OCI-LY7 (cell line): ENCODE data around the gene BLOC1S6. TPM values are rescaled to one million over a fixed set of nuclear protein-coding genes. Genes with fewer than 3 reads are reported as not detected.

Experiments
- BruUV-seq: library from RNA; stranded (reverse); fragments of 400-500 nt; replicated peaks from 2 replicates; lab custom pipeline; 2021; lab: Mats Ljungman, UMichigan
- CTCF ChIA-PET: fragments of 300-600 bp; sonication (Branson Sonifier 250); formaldehyde crosslinking; loops from one replicate; lab custom pipeline; 2022; ENCODE audit warnings: antibody characterized with exemption; ENCODE audit not compliant: unreplicated experiment; lab: Charles Lee
- POLR2A ChIA-PET: fragments of 300-600 bp; sonication (Branson Sonifier 250); formaldehyde crosslinking; loops from one replicate; lab custom pipeline; 2022; ENCODE audit warnings: antibody characterized with exemption; lab: Charles Lee
- DNase-seq: peaks from one replicate; pipeline ENCODE4 v3.0.0-alpha.2; 2015; ENCODE audit warnings: low spot score
- H2AFZ ChIP-seq: fragments of 200-600 bp; sonication (generic), shearing (Covaris generic); 2 replicates; pipeline ENCODE4 v1.6.1; 2014; ENCODE audit warnings: mild to moderate bottlenecking, antibody characterized with exemption, low read length, moderate library complexity
- H3K27ac ChIP-seq: fragments of 200-600 bp; sonication (generic); 2 replicates; pipeline ENCODE4 v1.5.1; 2014; ENCODE audit warnings: mixed run types, low read depth, mild to moderate bottlenecking, moderate library complexity, low read length, inconsistent platforms; ENCODE audit not compliant: poor library complexity, severe bottlenecking
- H3K36me3 ChIP-seq: fragments of 200-600 bp; sonication (generic); 2 replicates; pipeline ENCODE4 v1.6.1; 2014; ENCODE audit warnings: mild to moderate bottlenecking, antibody characterized with exemption, low read length, moderate library complexity, mixed read lengths; ENCODE audit not compliant: insufficient read depth
- H3K4me1 ChIP-seq: fragments of 200-600 bp; sonication (generic); 2 replicates; pipeline ENCODE4 v1.5.1; 2014; ENCODE audit warnings: mild to moderate bottlenecking, low read length; ENCODE audit not compliant: insufficient read depth, poor library complexity, severe bottlenecking
- H3K4me2 ChIP-seq: fragments of 200-600 bp; sonication (generic); 2 replicates; pipeline ENCODE4 v1.6.1; 2014; ENCODE audit warnings: mild to moderate bottlenecking, low read length
- H3K4me3 ChIP-seq: fragments of 200-600 bp; sonication (generic); 2 replicates; pipeline ENCODE4 v1.5.1; 2014; ENCODE audit warnings: mild to moderate bottlenecking, low read depth, low read length; ENCODE audit not compliant: poor library complexity, severe bottlenecking
- H3K79me2 ChIP-seq: fragments of 200-600 bp; sonication (generic); 2 replicates; pipeline ENCODE4 v1.6.1; 2016; ENCODE audit warnings: low read depth, mild to moderate bottlenecking, low read length, moderate library complexity, mixed read lengths; ENCODE audit not compliant: insufficient read depth
- H3K9me2 ChIP-seq: fragments of 200-600 bp; sonication (generic); 2 replicates; pipeline ENCODE4 v1.6.1; 2016; ENCODE audit warnings: mild to moderate bottlenecking, low read length, mixed read lengths; ENCODE audit not compliant: insufficient read depth
- H3K9me3 ChIP-seq: fragments of 200-600 bp; sonication (generic); 2 replicates; pipeline ENCODE4 v1.6.1; 2014; ENCODE audit warnings: mild to moderate bottlenecking, mixed run types, low read length, mixed read lengths
- H4K20me1 ChIP-seq: fragments of 200-600 bp; sonication (generic); 2 replicates; pipeline ENCODE4 v1.6.1; 2014; ENCODE audit warnings: mild to moderate bottlenecking, antibody characterized with exemption, low read length, moderate library complexity, mixed read lengths; ENCODE audit not compliant: insufficient read depth
- EZH2phosphoT487 ChIP-seq: fragments of 200-600 bp; sonication (generic); IDR thresholded peaks from 2 replicates; pipeline ENCODE4 v1.6.1; 2018; ENCODE audit warnings: low read depth, borderline replicate concordance, mild to moderate bottlenecking, mixed run types, antibody characterized with exemption, low read length, moderate library complexity, mixed read lengths
- intact Hi-C: fragments of 100-400 bp; cut with micrococcal nuclease; formaldehyde crosslinking; loops from one replicate; pipeline ENCODE4 v1.10.0; 2022; ENCODE audit not compliant: unreplicated experiment
- total RNA-seq, 2 experiments: library from RNA; depleted of rRNA in 1 of 2; stranded (reverse); fragments of >200 nt in 1 of 2; shearing (Covaris generic) in 1 of 2; gene quantifications; 2 replicates each; pipeline ENCODE4 v1.2.3, GENCODE V29; 2014 to 2022
- TF ChIP-seq, protein P1 (sequence below): fragments of 200-600 bp; sonication (generic); conservative IDR thresholded peaks from 2 replicates; pipeline ENCODE4 v1.5.1; 2014; ENCODE audit warnings: mild to moderate bottlenecking, antibody characterized with exemption, low read length, moderate library complexity, mixed read lengths

Gene BLOC1S6
- total RNA-seq, 2 experiments from 2014 or later = 50.2 to 79.0 TPM

GRCh38 chr15:45611305-45611704, 24.1 kb downstream of the BLOC1S6 start:
- Histone ChIP-seq H4K20me1 (no peaks in the 10 kb centered on the region), H3K9me2 (no peaks in the 10 kb centered on the region), H3K4me2 (no peak overlapping the region), H3K9me3 (no peaks in the 10 kb centered on the region), H3K27ac (no peak overlapping the region), H3K36me3 (peaks cover 29% of the 10 kb centered on the region), H2AFZ (no peak overlapping the region), H3K4me1 (peaks cover 17% of the 10 kb centered on the region), H3K79me2 (no peaks in the 10 kb centered on the region), H3K4me3 (no peak overlapping the region)
- no peak for TF ChIP-seq EZH2phosphoT487
- TF ChIP-seq, protein P1, sequence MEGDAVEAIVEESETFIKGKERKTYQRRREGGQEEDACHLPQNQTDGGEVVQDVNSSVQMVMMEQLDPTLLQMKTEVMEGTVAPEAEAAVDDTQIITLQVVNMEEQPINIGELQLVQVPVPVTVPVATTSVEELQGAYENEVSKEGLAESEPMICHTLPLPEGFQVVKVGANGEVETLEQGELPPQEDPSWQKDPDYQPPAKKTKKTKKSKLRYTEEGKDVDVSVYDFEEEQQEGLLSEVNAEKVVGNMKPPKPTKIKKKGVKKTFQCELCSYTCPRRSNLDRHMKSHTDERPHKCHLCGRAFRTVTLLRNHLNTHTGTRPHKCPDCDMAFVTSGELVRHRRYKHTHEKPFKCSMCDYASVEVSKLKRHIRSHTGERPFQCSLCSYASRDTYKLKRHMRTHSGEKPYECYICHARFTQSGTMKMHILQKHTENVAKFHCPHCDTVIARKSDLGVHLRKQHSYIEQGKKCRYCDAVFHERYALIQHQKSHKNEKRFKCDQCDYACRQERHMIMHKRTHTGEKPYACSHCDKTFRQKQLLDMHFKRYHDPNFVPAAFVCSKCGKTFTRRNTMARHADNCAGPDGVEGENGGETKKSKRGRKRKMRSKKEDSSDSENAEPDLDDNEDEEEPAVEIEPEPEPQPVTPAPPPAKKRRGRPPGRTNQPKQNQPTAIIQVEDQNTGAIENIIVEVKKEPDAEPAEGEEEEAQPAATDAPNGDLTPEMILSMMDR = peak; percentile 86
- ChIA-PET CTCF (no interaction called here), POLR2A (interaction anchor here (0.7 to 2.6 kb wide), 2 partner anchors 23 to 25 kb away, joined by 4 to 11 read pairs; partner anchors contain the start of gene BLOC1S6)
- BruUV-seq = no TSS peak
- intact Hi-C loops = loop anchor here (10.0 kb wide), 1 partner anchor 447 kb away; no protein-coding TSS in a partner anchor
- peak; percentile 59 for DNase-seq

DNA sequence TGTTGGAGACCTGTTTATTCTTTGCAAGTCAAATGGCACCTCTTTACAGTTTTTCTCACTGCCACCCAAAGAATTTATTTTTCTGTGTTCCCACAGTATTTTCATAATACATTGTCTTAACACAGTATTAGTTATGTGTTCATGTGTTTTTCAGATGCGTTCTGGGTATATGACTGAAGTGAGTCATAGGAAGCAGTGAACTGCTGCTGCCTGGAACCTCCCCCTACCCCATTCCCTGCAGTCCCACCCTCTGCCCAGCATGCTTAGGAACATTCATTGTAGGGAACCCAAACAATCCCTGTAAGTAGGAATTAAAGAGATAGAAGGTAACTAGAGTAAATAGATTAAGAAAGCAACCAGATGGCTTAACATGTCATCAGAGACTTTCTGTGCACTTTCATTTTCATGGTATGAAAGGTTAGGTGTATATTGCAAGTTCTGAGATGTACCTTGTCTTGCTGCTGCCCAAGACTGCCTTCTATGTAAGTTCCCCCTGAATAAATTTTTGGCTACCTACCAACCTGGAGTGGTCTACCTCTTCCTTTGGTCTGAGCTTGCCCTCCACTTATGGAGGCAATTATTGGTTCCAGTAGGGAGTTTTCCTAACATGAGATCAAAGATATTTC, 25.7 kb downstream of the BLOC1S6 start:
- DNase-seq = no peak
- H3K4me1 ChIP-seq = peaks cover 7% of the 10 kb centered on the region
- H2AFZ ChIP-seq = no peak overlapping the region
- H3K4me2 ChIP-seq = no peak overlapping the region
- H3K9me3 ChIP-seq = no peaks in the 10 kb centered on the region
- no peak overlapping the region for H3K27ac ChIP-seq
- POLR2A ChIA-PET = interaction anchor here (0.6 to 2.6 kb wide), 4 partner anchors 25 to 153 kb away, joined by 3 to 11 read pairs (median 4); partner anchors contain the start of gene BLOC1S6
- peaks cover 13% of the 10 kb centered on the region; the same call in 1 of the 2 replicates for H3K36me3 ChIP-seq
- no peak overlapping the region for H3K4me3 ChIP-seq
- CTCF ChIA-PET = interaction anchor here (1.7 kb wide), 1 partner anchor 156 kb away, joined by 6 read pairs; no protein-coding TSS in a partner anchor
- no peaks in the 10 kb centered on the region for H4K20me1 ChIP-seq
- TF ChIP-seq EZH2phosphoT487 = no peak
- TF ChIP-seq, protein P1 = no peak
- BruUV-seq = no TSS peak
- intact Hi-C loops = loop anchor here (10.0 kb wide), 1 partner anchor 448 kb away; no protein-coding TSS in a partner anchor
- H3K9me2 ChIP-seq = no peaks in the 10 kb centered on the region
- no peaks in the 10 kb centered on the region for H3K79me2 ChIP-seq

- no peaks in the 10 kb centered on the region for H3K79me2 ChIP-seq
- H4K20me1 ChIP-seq = no peaks in the 10 kb centered on the region
- H3K36me3 ChIP-seq = no peaks in the 10 kb centered on the region
- peaks cover 7% of the 10 kb centered on the region for H3K4me1 ChIP-seq
- H3K27ac ChIP-seq = no peak overlapping the region
- no peak overlapping the region for H3K4me2 ChIP-seq
- H3K9me2 ChIP-seq = no peaks in the 10 kb centered on the region
- intact Hi-C loops = loop anchor here (10.0 kb wide), 1 partner anchor 452 kb away; no protein-coding TSS in a partner anchor
- no peaks in the 10 kb centered on the region for H3K9me3 ChIP-seq
- no peak for TF ChIP-seq EZH2phosphoT487
- TF ChIP-seq, protein P1 = no peak
- no peak for DNase-seq
- H3K4me3 ChIP-seq = no peak overlapping the region
- ChIA-PET CTCF (no interaction called here), POLR2A (interaction anchor here (0.6 kb wide), 1 partner anchor 24 kb away, joined by 3 read pairs; no protein-coding TSS in a partner anchor)
- H2AFZ ChIP-seq = no peak overlapping the region
- BruUV-seq = no TSS peak
Measured at GRCh38 chr15:45616901-45617323, 29.7 kb downstream of the BLOC1S6 start.
